DMS53 (cell line): Measurements from ENCODE around the gene DCAF11.

Source experiments
- DNase-seq: peaks from one replicate; lab custom pipeline; 2025; lab: John Stamatoyannopoulos, UW

Gene DCAF11

DNA sequence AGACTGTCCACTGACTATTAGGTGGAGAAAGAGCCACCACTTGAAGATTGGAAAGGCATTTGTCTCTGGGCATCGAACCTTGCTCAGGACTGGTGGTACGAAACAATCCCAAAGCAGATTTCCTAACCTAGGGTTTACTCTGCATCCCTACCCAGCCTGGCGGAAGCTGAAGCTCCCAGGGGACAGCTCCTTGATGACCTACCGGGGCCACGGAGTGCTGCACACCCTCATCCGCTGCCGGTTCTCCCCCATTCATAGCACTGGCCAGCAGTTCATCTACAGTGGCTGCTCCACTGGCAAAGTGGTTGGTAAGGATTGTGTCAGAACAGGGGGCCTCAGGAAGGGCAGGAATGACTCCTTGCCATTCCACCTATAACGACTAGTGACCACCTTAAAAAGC, 6.6 kb downstream of the DCAF11 start:
- DNase-seq, result no peak

- no peak for DNase-seq
Observed at GRCh38 chr14:24122416-24122815, 7.8 kb downstream of the DCAF11 start.

- DNase-seq, result no peak
Observed at GRCh38 chr14:24122898-24123297, 8.3 kb downstream of the DCAF11 start.

DNA sequence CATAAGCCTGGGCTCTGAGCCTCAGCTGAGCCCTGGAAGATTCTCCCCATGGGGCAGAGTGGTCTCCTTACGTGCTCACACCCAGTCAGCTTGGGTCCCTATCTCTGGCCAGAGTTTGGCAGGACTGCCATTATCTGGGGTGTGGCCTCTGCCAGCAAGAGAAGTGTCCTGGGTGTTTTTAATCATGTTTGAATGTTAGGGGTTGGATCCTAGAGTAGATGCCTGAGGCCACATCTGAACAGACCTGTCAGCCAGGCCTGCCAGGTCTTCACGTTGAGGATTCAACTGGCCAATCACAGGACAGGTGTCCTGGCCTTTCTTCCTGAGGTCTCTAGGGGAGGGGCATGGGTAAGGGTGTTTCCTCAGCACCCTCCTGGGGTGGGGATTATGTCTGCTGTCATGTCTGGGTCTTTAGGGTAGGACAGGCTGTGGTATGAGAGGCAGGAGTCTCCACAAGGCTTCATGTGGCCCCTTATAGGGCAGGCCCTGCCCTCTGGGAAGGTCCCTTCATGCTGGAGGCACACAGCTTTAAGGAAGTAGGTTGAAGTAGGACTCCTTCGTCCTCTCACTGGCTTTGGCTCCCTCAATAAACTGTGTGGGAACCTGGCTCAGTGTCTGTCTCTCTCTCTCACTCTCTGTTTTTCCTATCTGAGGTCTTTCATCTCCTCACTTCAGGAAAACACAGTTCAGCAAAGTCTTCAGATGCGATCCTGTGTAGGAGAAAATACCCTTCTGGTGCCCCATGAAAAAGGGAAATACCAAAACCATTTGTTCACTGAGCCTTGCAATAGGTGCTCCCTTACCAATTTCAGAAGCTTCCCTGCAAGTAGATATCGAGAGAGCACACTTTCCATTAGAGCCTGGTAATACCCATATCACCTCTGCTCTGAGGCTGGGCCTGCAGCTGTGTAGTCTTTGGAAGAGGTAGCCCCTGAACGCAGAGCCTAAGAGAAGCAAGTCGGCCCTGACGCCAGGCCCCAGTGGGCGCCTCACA, 9.1 kb downstream of the DCAF11 start:
- no peak for DNase-seq

- no peak for DNase-seq
Observed at GRCh38 chr14:24126939-24127338, 12.4 kb downstream of the DCAF11 start.

- DNase-seq, result no peak
Observed at GRCh38 chr14:24127673-24128072, 13.1 kb downstream of the DCAF11 start.

DNA sequence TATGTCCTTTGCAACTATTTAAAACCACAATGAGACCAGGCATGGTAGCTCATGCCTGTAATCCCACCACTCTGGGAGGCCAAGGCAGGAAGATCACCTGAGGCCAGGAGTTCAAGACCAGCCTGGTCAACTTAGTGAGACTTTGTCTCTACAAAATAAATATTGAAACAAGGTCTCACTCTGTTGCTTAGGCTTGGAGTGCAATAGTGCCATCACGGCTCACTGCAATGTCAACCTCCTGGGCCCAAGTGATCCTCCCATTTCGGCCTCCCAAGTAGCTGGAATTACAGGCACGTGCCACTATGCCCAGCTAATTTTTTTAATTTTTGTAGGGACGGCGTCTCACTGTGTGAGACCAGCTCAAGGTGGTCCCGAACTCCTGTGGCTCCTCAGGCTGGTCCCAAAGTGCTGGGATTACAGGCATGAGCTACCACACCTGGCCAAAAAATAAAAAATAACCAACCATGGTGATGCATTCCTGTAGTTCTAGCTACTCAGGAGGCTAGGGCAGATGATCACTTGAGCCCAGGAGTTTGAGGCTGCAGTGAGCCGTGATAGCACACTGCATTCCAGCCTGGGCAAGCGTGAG, 14.9 kb downstream of the DCAF11 start:
- DNase-seq, result no peak

DNA sequence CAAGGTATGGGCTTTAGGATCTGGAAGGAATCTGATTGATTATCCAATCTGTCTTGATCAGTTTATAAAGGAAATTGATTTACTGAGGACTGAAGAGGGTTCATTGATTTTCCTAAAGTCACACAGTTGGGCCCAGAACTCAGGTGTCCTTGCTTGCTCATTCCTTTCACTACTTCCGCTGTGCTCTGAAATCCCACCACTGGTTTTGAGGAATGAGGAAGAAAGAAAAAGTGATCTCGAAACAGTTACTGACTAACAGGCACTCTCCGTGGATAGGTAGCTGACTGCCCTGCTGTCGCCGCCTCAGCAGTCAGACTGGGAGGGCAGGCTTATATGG, 15.8 kb downstream of the DCAF11 start, which contains the start of gene FITM1:
Gene FITM1 (plus strand): TSS at position 280 of the 337 bp plus-strand sequence. CDS start 905 bp downstream, outside the sequence.
- no peak for DNase-seq

DNA sequence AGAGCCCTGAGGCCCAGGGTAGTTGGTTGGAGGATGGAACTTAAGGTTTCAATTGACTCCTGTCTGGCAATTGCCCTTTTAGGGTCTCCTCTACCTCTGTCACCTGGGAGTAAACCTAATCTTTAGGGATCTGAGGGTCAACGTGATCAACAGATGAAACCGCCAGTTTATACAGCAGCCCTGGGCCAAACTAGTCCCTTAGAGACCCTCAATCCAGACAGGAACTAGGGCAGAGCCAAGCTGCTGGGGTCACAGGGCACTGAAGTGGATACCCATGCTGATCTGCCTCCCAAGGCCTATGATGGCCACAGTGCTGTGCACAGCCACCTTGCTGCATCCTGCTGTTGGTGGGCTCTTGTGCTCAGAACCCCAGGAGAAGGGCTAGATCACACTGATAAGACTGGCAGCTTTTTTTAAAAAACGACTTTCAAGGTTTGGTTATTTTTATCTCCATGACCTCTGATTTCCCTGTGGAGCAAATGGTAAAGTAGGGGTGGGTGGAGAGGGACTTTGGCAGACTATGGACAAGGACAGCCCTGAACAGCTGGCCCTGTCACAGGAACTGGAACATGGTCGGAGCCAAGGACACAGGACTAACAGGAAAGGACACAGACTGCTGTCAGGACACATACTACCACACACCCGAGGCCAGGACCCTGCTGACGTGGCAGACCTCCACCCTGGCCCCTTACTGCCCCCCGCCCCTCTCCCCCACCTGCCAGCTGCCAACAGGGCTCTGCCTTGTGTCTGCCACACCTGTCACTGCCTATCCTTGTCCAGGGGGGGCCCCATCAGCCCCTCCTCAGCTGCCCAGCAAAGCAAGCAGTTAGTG, 16.4 kb downstream of the DCAF11 start:
- no peak for DNase-seq

DNA sequence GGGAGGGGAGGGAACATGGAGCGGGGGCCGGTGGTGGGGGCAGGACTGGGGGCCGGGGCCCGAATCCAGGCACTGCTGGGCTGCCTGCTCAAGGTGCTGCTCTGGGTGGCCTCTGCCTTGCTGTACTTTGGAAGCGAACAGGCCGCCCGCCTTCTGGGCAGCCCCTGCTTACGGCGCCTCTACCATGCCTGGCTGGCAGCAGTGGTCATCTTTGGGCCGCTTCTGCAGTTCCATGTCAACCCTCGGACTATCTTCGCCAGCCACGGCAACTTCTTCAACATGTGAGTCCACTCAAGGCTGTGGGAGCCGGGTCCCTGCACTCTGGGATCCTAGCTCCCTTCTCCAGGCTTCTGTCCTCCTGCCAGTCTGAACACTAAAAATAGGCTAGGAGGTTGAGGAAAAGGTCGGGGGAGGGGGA, 17.0 kb downstream of the DCAF11 start:
- no peak for DNase-seq

GRCh38 chr14:24132061-24132685, 17.6 kb downstream of the DCAF11 start:
- DNase-seq, result peak; percentile 84

- DNase-seq, result no peak
Observed at GRCh38 chr14:24132976-24133375, 18.4 kb downstream of the DCAF11 start.

DNA sequence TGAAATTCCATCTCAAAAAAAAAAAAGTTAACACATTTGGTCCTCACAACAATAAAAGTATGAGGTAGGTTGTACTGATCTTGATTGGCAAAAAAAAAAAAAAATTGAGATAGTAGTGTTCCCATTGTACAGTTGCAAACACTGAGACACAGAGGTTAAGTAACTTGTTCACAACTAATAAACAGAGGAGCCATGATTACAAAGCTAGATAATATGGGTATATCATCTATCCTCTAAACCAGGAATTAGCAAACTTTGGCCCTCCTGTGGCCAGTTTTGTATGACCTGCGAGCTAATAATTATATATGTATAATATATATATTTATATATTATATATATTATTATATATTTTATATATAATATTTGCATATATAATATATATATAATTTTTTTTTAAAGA, 19.2 kb downstream of the DCAF11 start:
- no peak for DNase-seq

- DNase-seq, result no peak
Observed at GRCh38 chr14:24135584-24135833, 20.9 kb downstream of the DCAF11 start.

DNA sequence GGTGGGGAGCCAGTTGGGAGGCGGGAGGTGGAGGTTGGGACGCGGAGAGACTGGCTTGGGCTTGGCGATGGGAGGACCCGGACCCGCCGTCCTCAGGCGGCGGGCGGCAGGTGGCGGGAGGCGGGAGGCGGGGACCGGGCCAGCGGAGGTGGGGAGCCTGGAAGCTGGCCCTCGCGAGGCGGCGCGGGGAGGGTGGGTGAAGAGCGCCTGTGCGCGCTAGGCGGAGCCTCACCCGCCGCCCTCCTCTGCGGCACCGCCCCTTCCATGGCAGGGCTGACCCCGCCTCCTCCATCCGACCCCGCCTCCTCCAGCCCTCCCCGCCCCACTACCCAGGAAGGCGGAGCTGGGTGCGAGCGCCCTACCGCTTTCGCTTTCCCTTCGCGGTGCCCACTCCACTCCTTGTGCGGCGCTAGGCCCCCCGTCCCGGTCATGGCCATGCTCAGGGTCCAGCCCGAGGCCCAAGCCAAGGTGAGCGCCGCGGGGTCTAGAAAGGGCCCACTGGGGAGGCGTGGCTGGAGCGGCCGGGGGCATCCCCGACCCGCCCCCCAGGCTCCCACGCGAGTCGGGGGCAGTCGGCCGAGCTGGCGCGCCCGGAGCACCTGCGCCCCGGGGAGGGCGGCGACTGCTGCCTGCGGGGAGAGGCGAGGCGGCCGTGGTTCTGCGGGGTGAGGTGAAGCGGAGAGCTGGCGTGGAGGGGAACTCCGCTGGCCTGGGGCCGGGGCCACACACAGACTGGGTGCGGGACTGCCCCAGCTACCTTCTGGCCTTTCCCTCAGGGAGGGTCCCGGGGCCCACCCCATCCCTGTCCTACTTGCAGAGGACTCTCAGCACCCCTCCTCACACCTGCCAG, 21.5 kb downstream of the DCAF11 start, which contains the start of gene PSME1:
Gene PSME1 (plus strand): TSS at position 361 of the 850 bp plus-strand sequence. CDS start 69 bp downstream, at position 430.
- DNase-seq, result peak; percentile 95

GRCh38 chr14:24136684-24137528, 22.3 kb downstream of the DCAF11 start:
- peak; percentile 19 for DNase-seq

- no peak for DNase-seq
Observed at GRCh38 chr14:24137529-24138395, 23.2 kb downstream of the DCAF11 start.

- DNase-seq, result no peak
Observed at GRCh38 chr14:24138396-24139271, 24.1 kb downstream of the DCAF11 start.
